ENCODE measurements around the gene KCND3. TPM values are rescaled to one million over a fixed set of nuclear protein-coding genes. Genes with fewer than 3 reads are reported as not detected.

KCND3 gene
- total RNA-seq, 1 donor from 2014 or later = 0.03 TPM

GRCh38 chr1:111920221-111921024 lies 69.0 kb downstream of the KCND3 start:
- DNase-seq (ENCODE audit: low read depth) = peak; percentile 64

GRCh38 chr1:111911776-111912515 lies 77.5 kb downstream of the KCND3 start:
- DNase-seq (ENCODE audit: low read depth) = no peak

DNA sequence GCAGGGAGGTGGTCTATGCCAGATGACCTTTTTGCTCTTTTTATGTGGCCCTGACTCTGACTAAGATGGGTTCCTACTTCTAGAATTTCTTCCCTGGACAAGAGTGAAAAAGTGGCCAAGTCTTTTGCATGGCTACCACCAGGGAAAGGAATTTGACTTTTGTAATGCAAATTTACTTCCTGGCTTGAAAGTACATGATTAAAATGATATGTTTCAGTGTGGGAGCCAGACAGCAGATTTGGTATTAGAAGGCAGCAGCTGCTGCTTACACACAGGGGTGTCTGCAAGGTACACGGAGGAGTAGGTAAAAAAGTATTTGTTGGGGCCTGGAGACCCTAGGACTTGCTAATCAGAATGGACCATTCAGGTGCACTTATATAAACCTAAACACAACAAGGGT lies 78.4 kb downstream of the KCND3 start:
- DNase-seq (ENCODE audit: low read depth) = no peak

DNA sequence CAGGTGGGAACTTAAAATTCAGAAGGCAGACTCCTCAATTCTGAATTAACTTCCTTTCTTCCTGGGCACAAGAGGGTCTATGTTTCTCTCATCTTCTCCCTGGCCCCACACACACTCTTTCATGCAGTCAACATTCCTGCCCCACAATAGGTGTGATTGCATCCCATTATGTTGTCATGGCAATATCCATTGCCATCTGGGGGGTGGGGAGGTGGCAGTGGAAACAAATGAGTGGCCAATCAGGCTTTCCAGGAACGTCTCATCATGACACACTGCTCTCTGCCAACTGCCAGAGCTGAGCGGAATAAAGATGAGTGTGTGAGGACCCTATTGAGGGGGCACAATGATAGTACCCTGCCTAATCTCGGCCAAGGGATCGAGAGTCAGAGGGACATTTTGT lies 80.4 kb downstream of the KCND3 start:
- no peak for DNase-seq (ENCODE audit: low read depth)

DNA sequence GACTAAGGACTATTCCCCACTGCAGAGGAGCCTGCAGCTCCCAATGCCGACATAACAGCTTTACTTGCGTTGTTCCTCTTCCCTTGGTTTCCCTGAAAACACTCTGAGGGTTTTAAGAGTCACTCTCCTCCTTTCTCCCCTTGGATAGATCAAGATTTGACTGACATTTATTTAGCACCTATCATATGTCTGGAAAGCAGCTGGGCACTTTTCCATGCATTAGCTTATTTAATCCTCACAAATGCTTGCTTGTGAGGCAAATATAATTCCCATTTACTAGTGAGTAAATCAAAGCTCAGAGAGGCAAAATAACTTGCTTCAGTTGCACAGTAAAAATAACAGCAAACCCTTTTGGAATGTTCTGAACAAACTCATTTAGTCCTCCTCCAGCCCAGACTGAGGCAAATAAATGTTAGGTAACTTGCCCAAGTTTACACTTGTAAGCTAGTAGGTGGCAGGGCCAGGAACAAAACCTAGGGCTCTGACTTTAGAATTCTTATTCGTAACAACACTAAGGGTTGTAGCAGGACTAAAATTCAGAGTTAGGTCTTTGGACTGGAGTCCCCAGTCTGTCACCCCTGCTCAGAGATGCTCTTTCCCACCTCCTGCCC lies 81.4 kb downstream of the KCND3 start:
- DNase-seq (ENCODE audit: low read depth) = no peak

GRCh38 chr1:111907321-111907720 lies 82.1 kb downstream of the KCND3 start:
- peak; percentile 42 for DNase-seq (ENCODE audit: low read depth)

GRCh38 chr1:111906816-111907215 lies 82.7 kb downstream of the KCND3 start:
- DNase-seq (ENCODE audit: low read depth) = no peak

GRCh38 chr1:111906111-111906510 lies 83.4 kb downstream of the KCND3 start:
- DNase-seq (ENCODE audit: low read depth) = no peak

GRCh38 chr1:111904478-111905218 lies 84.8 kb downstream of the KCND3 start:
- peak; percentile 16 for DNase-seq (ENCODE audit: low read depth)

GRCh38 chr1:111903871-111904449 lies 85.5 kb downstream of the KCND3 start:
- no peak for DNase-seq (ENCODE audit: low read depth)

GRCh38 chr1:111903148-111903870 lies 86.2 kb downstream of the KCND3 start:
- no peak for DNase-seq (ENCODE audit: low read depth)

DNA sequence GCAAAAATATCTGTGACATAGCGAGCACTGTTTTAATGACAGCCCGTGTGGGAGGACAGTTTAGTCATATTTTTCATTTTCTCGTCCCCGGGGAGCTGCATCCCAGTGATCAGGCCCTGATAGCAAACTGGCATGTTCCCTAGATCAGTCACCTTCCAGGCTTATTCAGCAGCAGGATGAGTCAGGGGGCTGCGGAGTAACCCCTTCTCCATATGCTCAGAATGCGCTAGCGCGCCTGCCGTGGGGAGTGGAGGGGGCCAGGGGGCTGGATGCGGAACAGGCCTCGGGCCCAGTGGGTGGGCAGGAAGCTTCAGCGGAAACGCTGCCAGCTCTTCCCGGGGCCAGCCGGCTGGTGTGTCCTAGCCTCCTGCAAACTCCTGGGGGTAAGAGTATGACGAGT lies 94.0 kb downstream of the KCND3 start:
- no peak for DNase-seq (ENCODE audit: low read depth)

GRCh38 chr1:111895017-111895416 lies 94.5 kb downstream of the KCND3 start:
- DNase-seq (ENCODE audit: low read depth) = no peak

- no peak for DNase-seq (ENCODE audit: low read depth)
Measured at GRCh38 chr1:111894497-111894896, 95.0 kb downstream of the KCND3 start.

- DNase-seq (ENCODE audit: low read depth) = no peak
Measured at GRCh38 chr1:111891566-111891965, 97.9 kb downstream of the KCND3 start.

DNA sequence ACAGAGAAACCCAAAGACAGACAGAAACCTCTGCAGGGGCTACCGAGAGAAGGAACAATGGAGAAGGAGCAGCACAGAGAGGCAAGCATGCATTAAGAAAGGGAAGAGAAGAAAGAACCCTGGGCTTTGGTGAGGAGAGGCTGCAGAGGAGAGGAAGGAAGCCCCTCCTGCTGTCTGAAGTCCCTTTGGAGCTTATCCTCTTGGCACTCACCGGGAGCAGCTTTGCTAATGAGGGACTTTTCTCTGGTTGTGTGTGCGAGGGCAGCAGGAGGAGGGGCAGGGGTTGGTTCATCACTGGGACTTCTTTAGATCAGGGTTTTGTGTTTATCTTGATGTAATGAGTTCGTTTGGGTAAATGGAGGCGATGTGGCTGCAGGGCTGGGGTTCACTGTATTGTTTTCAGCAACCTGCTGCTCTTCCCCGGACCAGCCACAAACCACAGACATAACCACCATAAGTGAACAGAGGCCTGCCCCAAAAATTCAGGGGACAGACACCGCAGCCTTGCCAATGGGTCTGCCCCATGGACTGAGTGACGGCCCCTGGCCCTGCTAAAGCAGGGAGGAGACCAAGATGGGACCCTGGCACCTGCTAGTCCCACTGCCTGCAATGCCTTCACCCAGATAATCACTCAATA lies 100.6 kb downstream of the KCND3 start:
- no peak for DNase-seq (ENCODE audit: low read depth)

GRCh38 chr1:111887875-111888274 lies 101.6 kb downstream of the KCND3 start:
- DNase-seq (ENCODE audit: low read depth) = no peak

DNA sequence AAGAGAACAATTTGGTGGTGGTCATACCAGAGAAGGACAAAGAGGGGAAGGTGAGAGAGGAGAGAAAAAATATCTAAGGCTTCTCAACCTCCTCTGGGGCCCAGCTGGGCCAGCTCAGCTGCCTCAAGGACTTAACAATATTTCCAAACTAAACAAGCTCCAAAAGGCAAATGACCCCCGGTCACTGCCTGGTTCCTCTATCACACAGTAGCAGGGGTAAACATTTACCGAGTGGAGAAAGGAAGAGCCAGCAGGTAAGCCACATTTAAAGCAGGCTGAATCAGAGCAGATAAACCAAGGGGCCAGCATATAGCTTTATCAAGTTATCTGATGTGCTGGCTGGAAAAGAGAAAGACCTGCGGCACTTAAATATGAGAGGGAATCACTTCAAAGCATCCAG lies 102.1 kb downstream of the KCND3 start:
- DNase-seq (ENCODE audit: low read depth) = no peak

GRCh38 chr1:111886741-111887140 lies 102.7 kb downstream of the KCND3 start:
- DNase-seq (ENCODE audit: low read depth) = peak; percentile 20

All from myocyte (in vitro differentiated cells).